ENCODE results near the gene FCSK. TPM values are rescaled to one million over a fixed set of nuclear protein-coding genes. Genes with fewer than 3 reads are reported as not detected.

FCSK gene
- total RNA-seq, 3 donors from 2014 or later = 30.1 to 47.4 (median 33.0) TPM

GRCh38 chr16:70453117-70453891 lies 1.1 kb upstream of the FCSK start:
- TF ChIP-seq, protein P1, sequence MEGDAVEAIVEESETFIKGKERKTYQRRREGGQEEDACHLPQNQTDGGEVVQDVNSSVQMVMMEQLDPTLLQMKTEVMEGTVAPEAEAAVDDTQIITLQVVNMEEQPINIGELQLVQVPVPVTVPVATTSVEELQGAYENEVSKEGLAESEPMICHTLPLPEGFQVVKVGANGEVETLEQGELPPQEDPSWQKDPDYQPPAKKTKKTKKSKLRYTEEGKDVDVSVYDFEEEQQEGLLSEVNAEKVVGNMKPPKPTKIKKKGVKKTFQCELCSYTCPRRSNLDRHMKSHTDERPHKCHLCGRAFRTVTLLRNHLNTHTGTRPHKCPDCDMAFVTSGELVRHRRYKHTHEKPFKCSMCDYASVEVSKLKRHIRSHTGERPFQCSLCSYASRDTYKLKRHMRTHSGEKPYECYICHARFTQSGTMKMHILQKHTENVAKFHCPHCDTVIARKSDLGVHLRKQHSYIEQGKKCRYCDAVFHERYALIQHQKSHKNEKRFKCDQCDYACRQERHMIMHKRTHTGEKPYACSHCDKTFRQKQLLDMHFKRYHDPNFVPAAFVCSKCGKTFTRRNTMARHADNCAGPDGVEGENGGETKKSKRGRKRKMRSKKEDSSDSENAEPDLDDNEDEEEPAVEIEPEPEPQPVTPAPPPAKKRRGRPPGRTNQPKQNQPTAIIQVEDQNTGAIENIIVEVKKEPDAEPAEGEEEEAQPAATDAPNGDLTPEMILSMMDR (IDR thresholded peaks at IDR 0.05) = no peak
- Histone ChIP-seq H3K9me3 (no peaks in the 10 kb centered on the region), H3K4me1 (ENCODE audit: low read depth) (no peaks in the 10 kb centered on the region), H3K4me3 (no peak overlapping the region), H3K36me3 (ENCODE audit: low read depth) (no peaks in the 10 kb centered on the region)
- no peak for ATAC-seq
- intact Hi-C loops (cut with DNase I, micrococcal nuclease) = loop anchor here in 1 of 2 donors (10.0 kb wide), 1 partner anchor 59 kb away; no protein-coding TSS in a partner anchor
- no peak for DNase-seq

- TF ChIP-seq, protein P1 (IDR thresholded peaks at IDR 0.05) = no peak
- H3K9me3 ChIP-seq = no peaks in the 10 kb centered on the region
- ATAC-seq (peak; percentile 23), DNase-seq (no peak)
- no peaks in the 10 kb centered on the region for H3K4me1 ChIP-seq (ENCODE audit: low read depth)
- intact Hi-C loops (cut with DNase I, micrococcal nuclease) = loop anchor here in 1 of 2 donors (10.0 kb wide), 1 partner anchor 59 kb away; no protein-coding TSS in a partner anchor
- no peaks in the 10 kb centered on the region for H3K36me3 ChIP-seq (ENCODE audit: low read depth)
- H3K4me3 ChIP-seq = peak overlapping the region; percentile 89
These were observed 538 bp upstream of the FCSK start for GRCh38 chr16:70453892-70454221.

DNA sequence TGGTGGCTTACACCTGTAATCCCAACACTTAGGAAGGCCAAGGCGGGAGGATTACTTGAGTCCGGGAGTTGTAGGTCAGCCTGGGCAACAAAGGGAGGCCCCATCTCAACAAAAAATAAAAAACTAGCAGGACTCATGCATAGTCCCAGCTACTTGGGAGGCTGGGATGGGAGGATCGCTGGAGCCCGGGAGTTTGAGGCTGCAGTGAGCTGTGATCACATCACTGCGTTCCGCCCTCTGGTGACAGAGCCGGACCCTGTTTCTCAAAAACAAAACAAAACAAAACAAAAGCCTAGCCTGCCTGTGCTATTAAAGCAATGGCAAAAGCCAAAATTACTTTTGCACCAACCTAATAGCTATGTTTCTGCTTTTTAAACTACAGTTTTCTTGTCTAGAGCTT lies 1.5 kb downstream of the FCSK start:
- intact Hi-C loops (cut with DNase I, micrococcal nuclease) = loop anchor here in 1 of 2 donors (10.0 kb wide), 1 partner anchor 61 kb away; no protein-coding TSS in a partner anchor
- Histone ChIP-seq H3K9me3 (no peaks in the 10 kb centered on the region), H3K4me3 (no peak overlapping the region), H3K4me1 (ENCODE audit: low read depth) (no peaks in the 10 kb centered on the region), H3K36me3 (ENCODE audit: low read depth) (no peaks in the 10 kb centered on the region)
- TF ChIP-seq, protein P1 (IDR thresholded peaks at IDR 0.05) = no peak
- no peak for DNase-seq
- no peak for ATAC-seq

- H3K4me3 ChIP-seq = no peak overlapping the region
- DNase-seq = no peak
- TF ChIP-seq, protein P1 (IDR thresholded peaks at IDR 0.05) = no peak
- no peaks in the 10 kb centered on the region for H3K4me1 ChIP-seq (ENCODE audit: low read depth)
- intact Hi-C loops (cut with DNase I, micrococcal nuclease) = loop anchor here in 1 of 2 donors (10.0 kb wide), 1 partner anchor 63 kb away; no protein-coding TSS in a partner anchor
- no peaks in the 10 kb centered on the region for H3K36me3 ChIP-seq (ENCODE audit: low read depth)
- no peak for ATAC-seq
- H3K9me3 ChIP-seq = no peaks in the 10 kb centered on the region
These were observed 3.2 kb downstream of the FCSK start for GRCh38 chr16:70457446-70458166.

DNA sequence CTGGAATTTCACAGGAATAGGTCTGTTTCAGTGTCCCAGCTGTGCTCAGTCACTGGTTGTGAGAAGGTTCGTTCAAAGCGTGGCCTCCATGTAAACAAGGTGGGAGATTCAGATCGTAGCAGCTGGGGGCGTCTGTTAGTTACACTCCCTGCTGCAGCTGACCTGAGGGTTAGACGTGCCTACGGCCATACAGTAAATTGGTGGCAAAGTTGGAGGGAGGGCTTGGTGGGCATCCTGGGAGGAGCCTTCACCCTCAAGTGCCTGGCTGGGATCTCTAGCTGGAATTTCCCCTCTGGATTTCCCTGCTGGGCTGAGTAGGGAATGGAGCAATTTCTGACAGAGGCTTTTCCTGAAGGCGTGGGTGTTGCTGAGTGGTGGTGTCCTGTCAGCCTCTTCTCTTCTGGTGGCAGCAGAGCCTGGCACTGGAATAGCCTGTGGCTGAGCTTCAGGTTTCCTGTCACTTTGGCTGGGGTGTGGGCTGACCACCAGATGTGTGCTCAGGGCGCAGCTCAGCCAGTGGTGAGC lies 6.4 kb downstream of the FCSK start:
- DNase-seq (no peak), ATAC-seq (peak; percentile 32)
- H3K36me3 ChIP-seq (ENCODE audit: low read depth) = no peaks in the 10 kb centered on the region
- intact Hi-C loops (cut with DNase I, micrococcal nuclease) = loop anchor here in 1 of 2 donors (10.0 kb wide), 1 partner anchor 66 kb away; no protein-coding TSS in a partner anchor
- no peaks in the 10 kb centered on the region for H3K9me3 ChIP-seq
- H3K4me3 ChIP-seq = no peak overlapping the region
- H3K4me1 ChIP-seq (ENCODE audit: low read depth) = no peaks in the 10 kb centered on the region
- TF ChIP-seq, protein P1 (IDR thresholded peaks at IDR 0.05) = no peak
